OCI-LY1 (cell line): Measurements from ENCODE around the gene SCRN1.

Experiments
- EZH2 ChIP-seq: fragments of 200-600 bp; sonication (generic), shearing (Covaris generic); IDR thresholded peaks from 2 replicates; pipeline ENCODE4 v1.8.0; 2017; ENCODE audit warnings: borderline replicate concordance, mixed run types, mild to moderate bottlenecking, antibody characterized with exemption, low read length, moderate library complexity, mixed read lengths
- TF ChIP-seq, protein P1 (sequence below): fragments of 200-600 bp; sonication (generic), shearing (Covaris generic); IDR thresholded peaks from 2 replicates; pipeline ENCODE4 v1.5.1; 2017; ENCODE audit warnings: mild to moderate bottlenecking, antibody characterized with exemption, low read length, moderate library complexity, mixed read lengths

DNA sequence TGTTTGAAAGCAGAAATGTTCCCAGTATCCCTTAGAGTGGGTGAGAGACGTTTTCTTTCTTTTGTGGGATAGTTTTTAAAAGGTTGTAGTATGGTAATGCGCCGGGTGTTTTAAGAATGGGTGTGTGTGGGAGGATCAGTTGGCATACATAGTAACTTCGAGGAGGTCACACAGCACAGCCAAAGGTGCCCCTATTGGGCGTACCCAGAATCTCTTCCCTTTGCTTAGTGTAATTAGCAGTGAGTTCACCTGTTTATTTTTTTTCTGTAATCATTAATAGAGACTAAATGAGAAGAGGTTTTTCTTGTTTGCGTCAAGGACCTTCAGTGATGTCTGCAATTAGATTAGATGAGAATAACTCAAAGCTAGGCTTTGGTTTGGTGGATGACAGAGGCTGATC is 40.1 kb upstream of the SCRN1 start:
- TF ChIP-seq, protein P1, sequence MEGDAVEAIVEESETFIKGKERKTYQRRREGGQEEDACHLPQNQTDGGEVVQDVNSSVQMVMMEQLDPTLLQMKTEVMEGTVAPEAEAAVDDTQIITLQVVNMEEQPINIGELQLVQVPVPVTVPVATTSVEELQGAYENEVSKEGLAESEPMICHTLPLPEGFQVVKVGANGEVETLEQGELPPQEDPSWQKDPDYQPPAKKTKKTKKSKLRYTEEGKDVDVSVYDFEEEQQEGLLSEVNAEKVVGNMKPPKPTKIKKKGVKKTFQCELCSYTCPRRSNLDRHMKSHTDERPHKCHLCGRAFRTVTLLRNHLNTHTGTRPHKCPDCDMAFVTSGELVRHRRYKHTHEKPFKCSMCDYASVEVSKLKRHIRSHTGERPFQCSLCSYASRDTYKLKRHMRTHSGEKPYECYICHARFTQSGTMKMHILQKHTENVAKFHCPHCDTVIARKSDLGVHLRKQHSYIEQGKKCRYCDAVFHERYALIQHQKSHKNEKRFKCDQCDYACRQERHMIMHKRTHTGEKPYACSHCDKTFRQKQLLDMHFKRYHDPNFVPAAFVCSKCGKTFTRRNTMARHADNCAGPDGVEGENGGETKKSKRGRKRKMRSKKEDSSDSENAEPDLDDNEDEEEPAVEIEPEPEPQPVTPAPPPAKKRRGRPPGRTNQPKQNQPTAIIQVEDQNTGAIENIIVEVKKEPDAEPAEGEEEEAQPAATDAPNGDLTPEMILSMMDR, result peak; percentile 38
- TF ChIP-seq EZH2, result no peak
